K562 (cell line): ENCODE results near the gene ACADSB. TPM values are rescaled to one million over a fixed set of nuclear protein-coding genes. Genes with fewer than 3 reads are reported as not detected.
A peak's percentile ranks its signal among the peaks of the same experiment; 100 is the strongest.

Source experiments
- C11orf30 ChIP-seq: fragments of 450-650 bp; IDR thresholded peaks from 2 replicates; pipeline ENCODE4 v1.6.1; 2016; ENCODE audit warnings: low read depth, mild to moderate bottlenecking
- CBFB ChIP-seq: sonication (generic); formaldehyde crosslinking; IDR thresholded peaks from 2 replicates; pipeline ENCODE4 v1.4.0; 2020; ENCODE audit warnings: mild to moderate bottlenecking, missing genetic modification reagents
- CHD1 ChIP-seq: fragments of 200-600 bp; sonication (generic); IDR thresholded peaks from one replicate; pipeline ENCODE4 v1.6.1; 2012; ENCODE audit warnings: mild to moderate bottlenecking, moderate library complexity, low read length, inconsistent platforms
- CREB1 ChIP-seq, 2 experiments: sonication (generic) in 1 of 2; formaldehyde crosslinking in 1 of 2; IDR thresholded peaks; 2 replicates each; pipeline versions ENCODE4 v1.6.1 to v1.8.0; 2012 to 2022; ENCODE audit warnings: inconsistent platforms in 1 of 2, mild to moderate bottlenecking in 1 of 2, missing genetic modification reagents in 1 of 2, moderate library complexity in 1 of 2
- ESRRA ChIP-seq: fragments of 450-650 bp; IDR thresholded peaks from 2 replicates; pipeline ENCODE4 v1.6.1; 2014; ENCODE audit warnings: low read depth, mild to moderate bottlenecking, moderate library complexity, borderline replicate concordance
- EZH2 ChIP-seq: IDR thresholded peaks from 2 replicates; pipeline ENCODE4 v1.6.1; 2012; ENCODE audit warnings: low read depth, mild to moderate bottlenecking, inconsistent platforms, low read length, borderline replicate concordance
- IFI16 ChIP-seq: fragments of 250-450 bp; sonication (Bioruptor Pico); IDR thresholded peaks from 2 replicates; pipeline ENCODE4 v2.1.2; 2022; ENCODE audit warnings: mild to moderate bottlenecking, inconsistent platforms
- L3MBTL2 ChIP-seq: fragments of 450-650 bp; IDR thresholded peaks from 2 replicates; pipeline ENCODE4 v1.6.1; 2016; ENCODE audit warnings: mild to moderate bottlenecking, moderate library complexity
- MBD2 ChIP-seq: sonication (generic); IDR thresholded peaks from 2 replicates; pipeline ENCODE4 v1.6.1; 2016; ENCODE audit warnings: low read depth, borderline replicate concordance
- NBN ChIP-seq: fragments of 450-650 bp; IDR thresholded peaks from 2 replicates; pipeline ENCODE4 v1.6.1; 2016; ENCODE audit warnings: low read depth, mild to moderate bottlenecking
- PCBP2 ChIP-seq: fragments of 200-400 bp; formaldehyde crosslinking; IDR thresholded peaks from 2 replicates; pipeline ENCODE4 v1.6.1; 2018; ENCODE audit warnings: low read length, low read depth, mild to moderate bottlenecking, moderate library complexity; ENCODE audit not compliant: poor library complexity, severe bottlenecking
- POLR2AphosphoS5 ChIP-seq: IDR thresholded peaks from 2 replicates; pipeline ENCODE4 v1.6.1; 2011; ENCODE audit warnings: mild to moderate bottlenecking, low read depth, low read length, moderate library complexity; ENCODE audit not compliant: control insufficient read depth, insufficient read depth
- POLR2G ChIP-seq: fragments of 200-400 bp; formaldehyde crosslinking; IDR thresholded peaks from 2 replicates; pipeline ENCODE4 v1.6.1; 2017; ENCODE audit warnings: low read depth, mild to moderate bottlenecking, antibody characterized with exemption, low read length, moderate library complexity
- PYGO2 ChIP-seq: fragments of 450-650 bp; IDR thresholded peaks from 2 replicates; pipeline ENCODE4 v1.6.1; 2016; ENCODE audit warnings: mild to moderate bottlenecking, missing genetic modification characterization, moderate library complexity, missing compliant biosample characterization
- SIN3A ChIP-seq, 2 experiments: fragments of 150-350 bp in 1 of 2; IDR thresholded peaks; 2 replicates each; pipeline ENCODE4 v1.6.1; 2011 to 2016; ENCODE audit warnings: borderline replicate concordance in 2 of 2, low read depth in 2 of 2, low read length in 2 of 2, mild to moderate bottlenecking in 2 of 2, moderate library complexity in 2 of 2; ENCODE audit not compliant: control insufficient read depth in 1 of 2
- SOX6 ChIP-seq: fragments of 450-650 bp; IDR thresholded peaks from 2 replicates; pipeline ENCODE4 v1.6.1; 2014; ENCODE audit warnings: mild to moderate bottlenecking
- TAF7 ChIP-seq: fragments of 450-650 bp; IDR thresholded peaks from 2 replicates; pipeline ENCODE4 v1.6.1; 2016; ENCODE audit warnings: missing genetic modification characterization, missing compliant biosample characterization
- TBP ChIP-seq: optimal IDR thresholded peaks from 2 replicates; pipeline ENCODE3; 2011; ENCODE audit warnings: low read depth, low read length, improper control_type of control experiment
- ZNF124 ChIP-seq: sonication (generic); formaldehyde crosslinking; IDR thresholded peaks from 2 replicates; pipeline ENCODE4 v1.8.1; 2022; ENCODE audit warnings: missing genetic modification reagents
- ZNF778 ChIP-seq: fragments of 450-650 bp; formaldehyde crosslinking; IDR thresholded peaks from 2 replicates; pipeline ENCODE4 v1.4.0; 2020; ENCODE audit warnings: mild to moderate bottlenecking, moderate library complexity
- polyA plus RNA-seq, 8 experiments: library from polyadenylated mRNA; depleted of rRNA in 4 of 8; stranded (reverse) in 5 of 8; unstranded in 3 of 8; fragments of >200 nt; fragmentation: Nextera tagmentation in 2 of 8; fragmentation: Illumina TruSeq in 1 of 8; extraction: Ambion mirVana in 2 of 8; extraction: Trizol in 1 of 8; gene quantifications; 2 replicates each; pipeline versions ENCODE4 v1.2.1 to v1.2.3, GENCODE V29; 2011 to 2014; ENCODE audit warnings: inconsistent platforms in 1 of 8, missing spikeins in 1 of 8
- total RNA-seq, 7 experiments: library from RNA; depleted of rRNA in 6 of 7; stranded (reverse); fragments of >200 nt in 6 of 7; fragmentation: Illumina TruSeq in 2 of 7; extraction: Trizol in 2 of 7; gene quantifications; 2 replicates each; pipeline versions ENCODE4 v1.2.1 to v1.2.3, GENCODE V29; 2011 to 2021; ENCODE audit warnings: low replicate concordance in 1 of 7
- TF ChIP-seq, protein P1 (sequence below): IDR thresholded peaks from 2 replicates; pipeline ENCODE4 v1.6.1; 2011; ENCODE audit not compliant: insufficient read length; ENCODE audit errors: extremely low read depth
- TF ChIP-seq, protein P2 (sequence below): sonication (generic); formaldehyde crosslinking; IDR thresholded peaks from 2 replicates; pipeline ENCODE4 v1.8.0; 2022; ENCODE audit warnings: mild to moderate bottlenecking, low read depth, missing genetic modification reagents
- TF ChIP-seq, protein P3 (sequence below): fragments of 250-450 bp; sonication (Bioruptor Pico); IDR thresholded peaks from 2 replicates; pipeline ENCODE4 v1.9.0; 2021; ENCODE audit warnings: mild to moderate bottlenecking
- TF ChIP-seq, protein P4 (sequence below), 2 experiments: fragments of 450-650 bp in 1 of 2; sonication (generic) in 1 of 2; formaldehyde crosslinking in 1 of 2; IDR thresholded peaks in 1 of 2; conservative IDR thresholded peaks in 1 of 2; 2 replicates each; pipeline versions ENCODE4 v1.6.1 to v1.8.1; 2016 to 2023; ENCODE audit warnings: mild to moderate bottlenecking in 2 of 2, moderate library complexity in 2 of 2, inconsistent platforms in 1 of 2, missing genetic modification reagents in 1 of 2

ACADSB gene
- total and polyA plus RNA-seq, 9 of the 15 experiments (the other 6 are each of a cell fraction or from before 2014, with no cell fraction given) = 2.9 to 9.1 (median 5.8) TPM

DNA sequence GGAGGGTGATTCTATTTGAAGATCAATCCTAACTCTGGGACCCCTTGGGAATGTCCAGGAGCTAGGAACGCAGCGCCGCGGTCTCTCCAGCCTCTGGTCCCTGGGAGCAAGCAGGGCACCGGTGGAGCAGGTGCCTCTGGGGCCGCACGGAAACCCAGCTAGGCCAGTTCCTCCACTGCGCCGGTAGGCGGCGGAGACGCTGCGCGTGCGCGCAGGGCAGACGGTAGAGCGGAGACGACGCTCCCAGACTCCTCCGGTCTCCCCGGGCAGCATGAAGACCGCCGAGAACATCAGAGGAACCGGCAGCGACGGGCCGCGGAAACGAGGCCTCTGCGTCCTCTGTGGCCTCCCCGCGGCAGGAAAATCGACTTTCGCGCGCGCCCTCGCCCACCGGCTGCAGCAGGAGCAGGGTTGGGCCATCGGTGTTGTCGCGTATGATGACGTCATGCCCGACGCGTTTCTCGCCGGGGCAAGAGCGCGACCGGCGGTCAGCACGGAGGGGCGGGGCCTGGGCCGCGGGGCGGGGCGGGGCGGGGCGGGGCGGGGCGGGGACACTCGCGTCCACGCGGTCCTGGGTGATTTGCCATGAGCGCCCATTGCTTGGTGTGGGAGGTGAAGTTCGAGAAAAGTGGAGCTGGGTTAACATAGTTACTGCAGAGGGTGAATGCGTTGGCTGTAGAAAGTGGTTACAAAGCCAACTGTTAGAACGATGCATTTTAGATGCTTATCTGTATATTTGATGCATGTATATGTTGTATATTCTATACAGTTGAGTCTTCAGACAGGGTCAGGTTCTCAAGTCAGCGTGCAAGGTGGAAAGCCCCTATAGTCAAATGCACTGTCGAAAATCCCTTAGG is 28.4 kb upstream of the ACADSB start, which contains the start of gene PSTK (continued):
- no peak for TF ChIP-seq EZH2
- TF ChIP-seq CBFB = no peak
- peak; percentile 95 for TF ChIP-seq C11orf30
- TF ChIP-seq MBD2 = peak; percentile 35; the same call in 1 of the 2 replicates
- TF ChIP-seq, protein P1, sequence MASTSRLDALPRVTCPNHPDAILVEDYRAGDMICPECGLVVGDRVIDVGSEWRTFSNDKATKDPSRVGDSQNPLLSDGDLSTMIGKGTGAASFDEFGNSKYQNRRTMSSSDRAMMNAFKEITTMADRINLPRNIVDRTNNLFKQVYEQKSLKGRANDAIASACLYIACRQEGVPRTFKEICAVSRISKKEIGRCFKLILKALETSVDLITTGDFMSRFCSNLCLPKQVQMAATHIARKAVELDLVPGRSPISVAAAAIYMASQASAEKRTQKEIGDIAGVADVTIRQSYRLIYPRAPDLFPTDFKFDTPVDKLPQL = no peak
- peak; percentile 95 for TF ChIP-seq L3MBTL2
- TF ChIP-seq ZNF124 (CRISPR knock-in tag) = no peak
- TF ChIP-seq PCBP2 = no peak
- TF ChIP-seq, protein P2, sequence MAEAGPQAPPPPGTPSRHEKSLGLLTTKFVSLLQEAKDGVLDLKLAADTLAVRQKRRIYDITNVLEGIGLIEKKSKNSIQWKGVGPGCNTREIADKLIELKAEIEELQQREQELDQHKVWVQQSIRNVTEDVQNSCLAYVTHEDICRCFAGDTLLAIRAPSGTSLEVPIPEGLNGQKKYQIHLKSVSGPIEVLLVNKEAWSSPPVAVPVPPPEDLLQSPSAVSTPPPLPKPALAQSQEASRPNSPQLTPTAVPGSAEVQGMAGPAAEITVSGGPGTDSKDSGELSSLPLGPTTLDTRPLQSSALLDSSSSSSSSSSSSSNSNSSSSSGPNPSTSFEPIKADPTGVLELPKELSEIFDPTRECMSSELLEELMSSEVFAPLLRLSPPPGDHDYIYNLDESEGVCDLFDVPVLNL = no peak
- TF ChIP-seq POLR2G = peak; percentile 87
- TF ChIP-seq TAF7 = peak; percentile 65
- TF ChIP-seq, protein P3, sequence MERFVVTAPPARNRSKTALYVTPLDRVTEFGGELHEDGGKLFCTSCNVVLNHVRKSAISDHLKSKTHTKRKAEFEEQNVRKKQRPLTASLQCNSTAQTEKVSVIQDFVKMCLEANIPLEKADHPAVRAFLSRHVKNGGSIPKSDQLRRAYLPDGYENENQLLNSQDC = no peak
- TF ChIP-seq PYGO2 (tag) = no peak
- TF ChIP-seq CHD1 = no peak
- peak; percentile 48 for TF ChIP-seq TBP
- peak; percentile 98 for TF ChIP-seq CREB1 (IDR thresholded peaks at IDR 0.05)
- TF ChIP-seq CREB1 (CRISPR knock-in tag; IDR thresholded peaks at IDR 0.05) = peak; percentile 96
- no peak for TF ChIP-seq SOX6
- no peak for TF ChIP-seq ZNF778 (CRISPR knock-in tag)
- no peak for TF ChIP-seq IFI16 (CRISPR knock-in tag)
- TF ChIP-seq, protein P4, sequence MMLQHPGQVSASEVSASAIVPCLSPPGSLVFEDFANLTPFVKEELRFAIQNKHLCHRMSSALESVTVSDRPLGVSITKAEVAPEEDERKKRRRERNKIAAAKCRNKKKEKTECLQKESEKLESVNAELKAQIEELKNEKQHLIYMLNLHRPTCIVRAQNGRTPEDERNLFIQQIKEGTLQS (IDR thresholded peaks at IDR 0.05) = peak; percentile 99
- TF ChIP-seq, protein P4 (CRISPR knock-in tag; conservative IDR thresholded peaks at IDR 0.05) = peak; percentile 39; the same call in 1 of the 2 replicates
- TF ChIP-seq ESRRA = peak; percentile 42; the same call in 1 of the 2 replicates
- TF ChIP-seq SIN3A (IDR thresholded peaks at IDR 0.05; ENCODE audit: borderline replicate concordance in 2 of 2, control insufficient read depth in 1 of 2, low read depth in 2 of 2, low read length in 2 of 2) = no peak
- peak; percentile 67 for TF ChIP-seq POLR2AphosphoS5
- peak; percentile 85 for TF ChIP-seq NBN
